Lower lobe of right lung (tissue), 2 donors: ENCODE results near the gene MAP3K5. TPM values are rescaled to one million over a fixed set of nuclear protein-coding genes. Genes with fewer than 3 reads are reported as not detected.

Experiments used
- ATAC-seq, 2 donors: fragments of 200-7000 bp; cut with Tn5 transposase; one replicate each; pipeline ENCODE4 v1.9.1; 2020 to 2022; ENCODE audit warnings: mild to moderate bottlenecking in 2 of 2, moderate library complexity in 2 of 2
- DNase-seq: peaks from one replicate; pipeline ENCODE4 v3.0.0-alpha.2; 2020
- H3K27ac ChIP-seq: fragments of 200-600 bp; one replicate; pipeline ENCODE4 v1.8.0; 2022
- H3K27me3 ChIP-seq: fragments of 200-600 bp; one replicate; pipeline ENCODE4 v1.8.0; 2022; ENCODE audit warnings: low read depth
- H3K36me3 ChIP-seq: fragments of 200-600 bp; one replicate; pipeline ENCODE4 v1.8.0; 2022; ENCODE audit warnings: mild to moderate bottlenecking
- H3K4me1 ChIP-seq: fragments of 200-600 bp; one replicate; pipeline ENCODE4 v1.8.0; 2022
- H3K4me3 ChIP-seq: fragments of 200-600 bp; one replicate; pipeline ENCODE4 v1.8.0; 2022; ENCODE audit warnings: mild to moderate bottlenecking
- H3K9me3 ChIP-seq: fragments of 200-600 bp; one replicate; pipeline ENCODE4 v1.8.0; 2022
- intact Hi-C: fragments of 100-400 bp; cut with DNase I; formaldehyde crosslinking; loops from one replicate; pipeline ENCODE4 v1.11.0; 2022
- total RNA-seq: library from RNA; stranded (reverse); fragmentation: NEBNext Ultra II Directional; extraction: Animal tissue kit (Norgen Biotek cat#: 25700); gene quantifications from one replicate; pipeline ENCODE4 v1.2.1, GENCODE V29; 2021
- TF ChIP-seq, protein P1 (sequence below): fragments of 200-600 bp; IDR thresholded peaks from one replicate; pipeline ENCODE4 v1.8.0; 2022; ENCODE audit warnings: antibody characterized with exemption, mild to moderate bottlenecking
- donor health status: DM: no; HTN: yes; CAD: no; lungs with severe emphysema.

Gene MAP3K5
- total RNA-seq, 1 donor from 2014 or later = 32.0 TPM

DNA sequence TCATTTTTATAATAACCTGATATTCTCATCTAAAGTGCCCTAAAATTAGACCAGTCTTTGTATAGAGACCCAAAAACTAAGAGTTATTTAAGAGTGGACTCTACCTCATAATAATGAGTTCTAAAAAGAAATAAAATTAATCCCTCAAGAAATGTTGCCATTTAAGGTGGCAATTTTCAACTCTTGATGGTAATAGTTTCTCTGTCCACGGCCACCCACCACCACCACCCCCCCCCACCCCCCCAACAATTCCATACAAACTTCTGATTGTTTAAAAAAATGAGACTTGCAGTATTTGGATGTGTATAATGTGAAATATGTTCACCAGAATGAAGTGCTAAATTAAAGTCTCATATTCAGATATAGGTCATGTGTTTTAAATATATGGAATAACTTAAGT, 244.4 kb downstream of the MAP3K5 start:
- Histone ChIP-seq H3K27ac (no peak overlapping the region), H3K36me3 (no peaks in the 10 kb centered on the region), H3K4me3 (no peak overlapping the region), H3K4me1 (peaks cover 20% of the 10 kb centered on the region), H3K27me3 (peaks cover 13% of the 10 kb centered on the region), H3K9me3 (no peaks in the 10 kb centered on the region)
- DNase-seq (no peak), ATAC-seq (no peak)
- TF ChIP-seq, protein P1, sequence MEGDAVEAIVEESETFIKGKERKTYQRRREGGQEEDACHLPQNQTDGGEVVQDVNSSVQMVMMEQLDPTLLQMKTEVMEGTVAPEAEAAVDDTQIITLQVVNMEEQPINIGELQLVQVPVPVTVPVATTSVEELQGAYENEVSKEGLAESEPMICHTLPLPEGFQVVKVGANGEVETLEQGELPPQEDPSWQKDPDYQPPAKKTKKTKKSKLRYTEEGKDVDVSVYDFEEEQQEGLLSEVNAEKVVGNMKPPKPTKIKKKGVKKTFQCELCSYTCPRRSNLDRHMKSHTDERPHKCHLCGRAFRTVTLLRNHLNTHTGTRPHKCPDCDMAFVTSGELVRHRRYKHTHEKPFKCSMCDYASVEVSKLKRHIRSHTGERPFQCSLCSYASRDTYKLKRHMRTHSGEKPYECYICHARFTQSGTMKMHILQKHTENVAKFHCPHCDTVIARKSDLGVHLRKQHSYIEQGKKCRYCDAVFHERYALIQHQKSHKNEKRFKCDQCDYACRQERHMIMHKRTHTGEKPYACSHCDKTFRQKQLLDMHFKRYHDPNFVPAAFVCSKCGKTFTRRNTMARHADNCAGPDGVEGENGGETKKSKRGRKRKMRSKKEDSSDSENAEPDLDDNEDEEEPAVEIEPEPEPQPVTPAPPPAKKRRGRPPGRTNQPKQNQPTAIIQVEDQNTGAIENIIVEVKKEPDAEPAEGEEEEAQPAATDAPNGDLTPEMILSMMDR = no peak
- intact Hi-C loops = no loop called here

DNA sequence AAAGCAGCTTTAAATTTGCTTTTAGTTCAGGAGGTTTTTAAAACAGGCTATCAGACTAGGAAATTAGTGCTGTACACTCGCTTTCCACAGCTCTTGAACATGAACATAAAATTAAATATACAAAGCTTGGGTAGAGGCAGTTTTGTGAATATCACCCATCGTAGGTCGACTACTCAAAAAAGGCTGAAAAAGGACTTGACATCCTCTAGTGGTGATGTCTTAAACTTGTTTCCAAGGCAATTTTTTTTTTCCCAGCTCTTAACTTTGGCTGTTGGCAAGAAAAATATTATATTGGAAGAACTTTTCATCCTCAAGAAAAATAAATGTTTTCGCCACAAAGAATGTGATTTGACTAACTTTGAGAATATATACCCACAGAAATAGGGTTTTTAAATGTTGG, 244.9 kb downstream of the MAP3K5 start:
- DNase-seq (no peak), ATAC-seq (no peak)
- TF ChIP-seq, protein P1 = peak; percentile 34

DNA sequence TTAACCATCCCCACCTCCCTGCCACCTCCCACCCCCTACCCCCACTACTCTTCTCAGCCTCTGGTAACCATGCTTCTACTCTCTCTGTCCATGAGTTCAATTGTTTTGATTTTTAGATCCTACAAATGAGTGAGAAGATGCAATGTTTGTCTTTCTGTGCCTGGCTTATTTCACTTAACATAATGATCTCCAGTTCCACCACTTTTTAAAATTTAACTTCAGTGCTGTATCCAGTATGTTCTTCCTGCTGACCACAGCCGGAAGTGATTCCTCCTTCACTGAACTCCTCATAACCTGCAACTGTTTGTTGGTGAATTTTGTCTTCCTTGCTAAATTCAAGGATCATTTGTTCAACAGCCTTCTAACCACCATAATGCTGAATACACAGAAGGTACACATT, 245.9 kb downstream of the MAP3K5 start:
- intact Hi-C loops = no loop called here
- H3K4me1 ChIP-seq = peaks cover 20% of the 10 kb centered on the region
- no peak overlapping the region for H3K4me3 ChIP-seq
- no peak for DNase-seq
- H3K27ac ChIP-seq = no peak overlapping the region
- peaks cover 13% of the 10 kb centered on the region for H3K27me3 ChIP-seq
- H3K9me3 ChIP-seq = no peaks in the 10 kb centered on the region
- no peaks in the 10 kb centered on the region for H3K36me3 ChIP-seq
- no peak for ATAC-seq
- TF ChIP-seq, protein P1 = no peak

More for the DNA sequence above, 244.9 kb downstream of the MAP3K5 start:
- peaks cover 20% of the 10 kb centered on the region for H3K4me1 ChIP-seq
- no peak overlapping the region for H3K4me3 ChIP-seq
- no peak overlapping the region for H3K27ac ChIP-seq
- intact Hi-C loops = no loop called here
- peaks cover 13% of the 10 kb centered on the region for H3K27me3 ChIP-seq
- no peaks in the 10 kb centered on the region for H3K9me3 ChIP-seq
- no peaks in the 10 kb centered on the region for H3K36me3 ChIP-seq

DNA sequence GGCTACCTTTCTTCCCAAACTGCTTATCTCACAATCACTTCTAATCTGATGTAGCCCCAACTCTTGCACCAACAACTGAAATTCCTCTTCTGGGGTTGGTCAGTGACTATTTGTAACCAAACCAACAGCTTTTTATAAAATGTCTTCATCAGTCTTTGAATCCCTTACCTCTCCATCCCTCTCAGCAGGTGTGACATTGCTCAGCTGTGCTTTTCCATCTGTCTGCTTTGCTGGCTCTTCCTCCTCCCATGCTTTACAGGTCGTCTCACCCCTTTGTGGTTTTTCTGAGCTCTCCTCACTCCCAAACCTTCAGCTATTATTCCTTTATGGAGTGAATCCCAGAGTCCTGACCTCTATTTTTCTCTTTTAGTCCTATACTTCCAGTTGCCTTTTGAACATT, 248.0 kb downstream of the MAP3K5 start:
- H3K4me1 ChIP-seq = peaks cover 8% of the 10 kb centered on the region
- ATAC-seq = no peak
- no peak overlapping the region for H3K27ac ChIP-seq
- peaks cover 7% of the 10 kb centered on the region for H3K27me3 ChIP-seq
- TF ChIP-seq, protein P1 = no peak
- no peak for DNase-seq
- no peak overlapping the region for H3K4me3 ChIP-seq
- no peaks in the 10 kb centered on the region for H3K9me3 ChIP-seq
- intact Hi-C loops = no loop called here
- no peaks in the 10 kb centered on the region for H3K36me3 ChIP-seq

GRCh38 chr6:136541395-136541794, 250.9 kb downstream of the MAP3K5 start:
- Histone ChIP-seq H3K4me1 (no peaks in the 10 kb centered on the region), H3K9me3 (no peaks in the 10 kb centered on the region), H3K4me3 (no peak overlapping the region), H3K27ac (no peak overlapping the region), H3K27me3 (no peaks in the 10 kb centered on the region), H3K36me3 (no peaks in the 10 kb centered on the region)
- no peak for ATAC-seq
- intact Hi-C loops = no loop called here
- no peak for DNase-seq
- TF ChIP-seq, protein P1 = no peak
